Dermis microvascular lymphatic vessel endothelial cell (primary cell): Measurements from ENCODE around the gene NR2C2. TPM values are rescaled to one million over a fixed set of nuclear protein-coding genes. Genes with fewer than 3 reads are reported as not detected.

Experiments
- DNase-seq, 2 donors: peaks; one replicate each; pipeline versions ENCODE4 v3.0.0 to v3.0.0-alpha.2; 2010; ENCODE audit warnings: low read depth in 2 of 2
- total RNA-seq: library from RNA; depleted of rRNA; stranded (reverse); fragments of >200 nt; gene quantifications from 2 replicates; pipeline ENCODE4 v1.2.1, GENCODE V29; 2014

NR2C2 gene
- total RNA-seq, 1 donor from 2014 or later, result 16.3 TPM

DNA sequence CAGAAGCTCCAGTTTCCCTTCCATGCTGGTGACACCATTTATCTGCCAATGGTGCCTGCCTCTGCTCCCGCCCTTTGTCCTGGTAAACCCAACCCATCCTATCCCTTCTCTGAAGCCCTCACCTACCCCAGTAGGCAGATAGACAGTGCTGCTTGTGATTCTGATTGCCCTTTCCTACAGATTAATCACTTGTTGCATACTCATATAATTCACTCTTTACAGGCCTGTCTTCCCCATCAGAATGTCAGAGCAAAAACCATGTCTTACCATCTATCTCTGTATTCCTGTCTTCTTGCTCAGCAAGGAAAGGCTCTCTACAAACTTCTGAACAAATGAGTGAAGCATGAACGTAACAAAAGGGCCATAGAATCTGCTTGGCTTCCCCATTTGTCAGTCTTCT lies 69.8 kb downstream of the NR2C2 start:
- no peak for DNase-seq

DNA sequence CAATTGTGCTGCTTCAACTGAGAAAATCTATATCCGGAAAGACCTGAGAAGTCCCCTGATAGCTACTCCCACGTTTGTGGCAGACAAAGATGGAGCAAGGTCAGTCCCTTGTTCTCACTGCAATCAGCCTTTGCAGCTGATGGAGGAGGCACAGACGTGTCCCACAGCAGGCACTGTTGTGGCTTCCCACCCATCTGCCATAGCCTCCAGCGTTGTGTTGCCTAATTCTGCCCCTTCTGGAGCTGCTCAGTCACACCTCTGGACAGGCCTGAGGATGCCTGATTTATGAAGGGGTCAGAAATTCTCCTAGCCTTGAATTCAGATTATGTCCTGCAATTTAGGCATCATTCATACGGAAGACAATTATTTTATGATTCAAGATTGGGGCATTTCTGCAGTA lies 75.9 kb downstream of the NR2C2 start:
- no peak for DNase-seq

GRCh38 chr3:15023719-15024118 lies 76.3 kb downstream of the NR2C2 start:
- DNase-seq, result no peak

DNA sequence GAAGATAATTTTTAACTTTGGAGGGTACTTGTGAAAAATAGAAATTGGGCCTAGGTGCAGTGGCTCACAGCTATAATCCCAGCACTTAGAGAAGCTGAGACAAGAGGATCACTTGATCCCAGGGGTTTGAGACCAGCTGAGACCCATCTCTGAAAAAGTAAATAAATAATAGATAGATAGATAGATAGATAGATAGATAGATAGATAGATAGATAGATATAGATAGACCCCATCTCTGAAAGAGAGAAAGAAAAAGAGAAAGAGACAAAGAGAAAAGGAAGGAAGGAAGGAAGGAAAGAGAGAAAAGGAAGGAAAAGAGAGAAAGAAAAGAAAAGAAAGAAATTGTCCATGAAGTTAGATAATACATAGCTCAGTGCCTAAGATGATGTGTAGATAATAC lies 82.2 kb downstream of the NR2C2 start:
- no peak for DNase-seq

DNA sequence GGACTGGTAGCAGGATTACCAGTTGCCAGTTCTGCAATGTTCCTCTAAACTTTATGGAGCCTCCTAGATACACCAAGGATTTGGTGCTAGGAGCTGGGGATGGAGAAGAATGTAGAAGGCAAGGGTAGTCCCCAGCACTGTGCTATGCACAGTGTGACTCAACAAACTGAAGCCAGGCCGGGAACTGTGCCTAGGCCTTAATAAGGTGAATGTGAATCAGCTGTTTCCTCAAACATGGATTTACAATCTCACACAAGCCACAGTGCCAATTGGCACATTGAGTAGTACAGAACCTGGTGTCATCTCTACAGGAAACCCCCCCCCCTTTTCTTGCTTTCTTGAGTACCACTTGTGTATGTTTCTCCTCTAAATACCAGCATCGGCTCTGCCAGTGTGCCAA lies 85.3 kb downstream of the NR2C2 start:
- no peak for DNase-seq

DNA sequence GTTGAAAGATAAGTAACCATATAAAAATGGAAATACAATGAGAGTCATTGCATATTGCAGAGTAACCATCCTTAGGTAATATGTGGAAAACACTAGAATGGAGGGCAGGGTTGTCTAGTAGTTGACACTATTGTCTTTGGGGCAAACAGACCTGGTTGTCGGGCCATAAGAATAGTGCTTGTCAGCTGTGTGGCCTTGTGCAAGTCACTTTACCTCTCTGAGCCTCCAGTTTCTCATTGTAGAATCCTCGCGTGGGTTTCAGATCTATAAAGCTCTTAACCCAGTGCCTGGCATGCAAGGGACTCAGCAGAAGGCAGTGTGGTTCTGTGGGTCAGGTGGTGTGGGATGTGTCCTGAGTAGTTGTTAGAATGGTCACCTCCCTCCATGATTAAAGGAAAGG lies 85.7 kb downstream of the NR2C2 start:
- no peak for DNase-seq

DNA sequence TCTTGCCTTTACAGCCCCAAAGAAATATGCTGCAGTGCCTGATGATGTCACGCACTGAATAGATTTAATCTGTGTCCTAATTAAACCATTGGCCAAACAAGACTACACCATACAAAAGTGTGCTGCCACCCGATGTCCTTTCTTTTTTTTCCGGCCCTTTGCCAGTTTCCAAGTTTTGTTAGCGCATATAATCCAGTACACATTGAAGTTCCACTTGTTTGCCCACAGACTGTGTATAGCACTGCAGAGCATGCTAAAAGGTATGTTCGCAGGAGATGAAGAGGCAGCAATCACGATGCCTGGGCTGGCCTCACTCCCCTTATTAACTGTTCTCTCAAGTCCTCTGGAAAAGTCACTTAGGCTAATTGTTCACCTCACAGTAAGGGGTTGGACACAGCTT lies 90.9 kb downstream of the NR2C2 start:
- DNase-seq, result no peak

DNA sequence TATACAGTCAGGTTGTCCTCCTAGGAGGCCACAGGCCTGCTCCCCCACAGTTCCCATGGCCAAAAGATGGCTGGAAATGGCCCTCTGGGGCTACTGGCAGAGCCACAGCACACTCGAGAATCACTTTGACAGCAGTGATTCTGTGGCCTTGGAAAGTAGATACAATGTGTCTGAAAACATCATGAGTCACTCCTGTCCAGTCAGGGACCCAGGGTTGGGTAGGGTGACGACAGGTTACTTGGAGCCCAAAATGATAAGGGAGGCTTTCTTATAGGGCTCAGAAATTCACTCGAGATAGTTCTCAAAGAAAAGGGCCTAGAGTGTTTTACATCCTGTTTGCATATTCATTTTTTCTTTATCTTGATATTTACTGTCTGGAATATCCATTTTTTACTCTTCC lies 93.5 kb downstream of the NR2C2 start:
- DNase-seq, result no peak

DNA sequence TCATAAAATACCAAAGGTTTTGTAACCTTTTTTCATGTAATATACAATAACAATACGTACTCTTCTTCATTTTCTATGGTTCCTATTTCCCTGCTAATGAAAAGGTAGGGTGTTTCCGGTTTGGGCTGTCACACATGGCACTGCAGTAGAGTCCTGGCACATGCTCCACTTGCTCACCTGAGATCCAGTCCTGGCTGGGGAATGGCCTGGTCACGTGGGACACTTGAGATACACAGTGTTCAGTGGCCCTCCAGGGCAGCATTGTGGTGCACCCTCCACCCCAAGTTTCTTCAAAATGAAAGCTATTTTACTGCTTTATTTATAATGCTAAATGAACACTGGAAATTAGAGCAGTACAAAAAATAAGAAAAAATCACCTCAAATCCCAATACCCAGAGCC lies 94.6 kb downstream of the NR2C2 start:
- no peak for DNase-seq

DNA sequence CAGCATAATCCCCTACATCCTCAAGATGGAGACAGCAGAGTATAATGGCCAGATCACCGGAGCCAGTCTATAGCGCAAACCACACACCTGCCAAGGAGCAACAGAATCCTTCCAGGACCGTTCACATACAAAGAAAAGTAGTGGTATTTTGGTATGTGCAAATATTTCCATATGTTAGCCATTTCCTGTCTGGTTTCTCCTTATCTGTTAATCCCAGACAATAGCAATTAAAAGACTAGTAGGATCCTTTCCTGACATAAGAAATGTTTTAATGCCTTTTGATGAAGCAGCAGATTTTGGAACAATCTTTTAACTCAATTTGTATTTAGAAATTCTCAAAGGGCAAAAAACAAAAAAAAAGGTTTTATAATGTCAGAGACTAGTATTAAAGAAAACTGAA lies 95.6 kb downstream of the NR2C2 start:
- DNase-seq, result peak in 1 of 2 donors; percentile 56

DNA sequence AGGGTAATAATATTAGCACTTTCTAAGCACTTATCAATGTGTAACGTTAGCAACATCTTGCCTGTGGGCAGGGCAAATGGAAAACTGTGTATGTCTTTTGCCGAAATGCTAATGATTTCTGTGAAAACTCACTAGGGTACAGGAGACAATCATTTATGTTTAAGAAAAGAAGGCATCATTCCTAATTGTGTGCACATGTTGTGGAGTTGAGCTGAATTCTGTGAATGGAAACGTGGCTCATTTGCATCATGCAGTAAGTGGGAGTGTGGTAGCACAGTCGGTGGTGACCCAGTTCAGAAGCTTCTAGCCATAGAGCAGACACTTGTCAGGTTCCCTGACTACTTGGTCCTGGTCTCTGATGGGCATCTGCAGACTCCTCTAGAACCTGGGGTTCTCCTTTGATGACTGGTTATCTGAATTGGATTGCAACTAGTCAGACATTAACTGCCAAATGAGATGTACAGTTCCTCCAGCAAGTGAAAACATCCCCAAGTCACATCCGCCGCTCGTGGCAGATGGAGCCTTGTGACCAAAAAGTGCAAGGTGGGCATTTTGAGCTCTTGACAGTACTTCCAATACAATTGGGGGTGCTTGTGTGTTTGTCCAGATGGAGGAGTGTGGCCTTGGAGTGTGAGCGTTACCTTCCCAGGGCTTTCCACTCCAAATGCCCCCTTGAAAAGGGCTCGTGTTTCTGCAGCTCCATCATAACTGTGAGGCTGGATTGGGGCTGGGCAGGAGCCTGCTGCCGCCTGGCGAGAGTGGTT lies 96.2 kb downstream of the NR2C2 start:
- DNase-seq, result no peak

DNA sequence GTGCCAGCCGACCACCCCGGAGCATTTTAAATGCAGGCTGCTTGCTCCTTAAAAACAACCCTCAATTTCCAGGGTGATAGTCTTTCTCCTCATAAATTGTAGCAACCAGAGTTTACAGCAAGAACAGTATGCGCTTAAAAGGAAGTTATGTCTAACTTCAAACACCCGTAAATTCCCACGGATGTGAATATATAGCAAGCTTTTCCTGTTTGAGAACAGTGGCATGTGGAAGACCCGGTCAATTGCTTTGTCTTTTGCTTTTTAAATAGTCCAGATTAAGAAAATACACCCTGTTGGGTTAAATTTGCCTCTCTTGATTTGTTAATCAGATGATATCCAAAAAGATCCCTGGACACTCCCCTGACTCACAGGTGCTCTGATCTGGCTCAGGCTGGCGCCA lies 96.9 kb downstream of the NR2C2 start:
- DNase-seq, result peak in 1 of 2 donors; percentile 70

GRCh38 chr3:15045667-15046066 lies 98.3 kb downstream of the NR2C2 start:
- no peak for DNase-seq

- no peak for DNase-seq
Observed at GRCh38 chr3:15049584-15049983, 102.2 kb downstream of the NR2C2 start.

DNA sequence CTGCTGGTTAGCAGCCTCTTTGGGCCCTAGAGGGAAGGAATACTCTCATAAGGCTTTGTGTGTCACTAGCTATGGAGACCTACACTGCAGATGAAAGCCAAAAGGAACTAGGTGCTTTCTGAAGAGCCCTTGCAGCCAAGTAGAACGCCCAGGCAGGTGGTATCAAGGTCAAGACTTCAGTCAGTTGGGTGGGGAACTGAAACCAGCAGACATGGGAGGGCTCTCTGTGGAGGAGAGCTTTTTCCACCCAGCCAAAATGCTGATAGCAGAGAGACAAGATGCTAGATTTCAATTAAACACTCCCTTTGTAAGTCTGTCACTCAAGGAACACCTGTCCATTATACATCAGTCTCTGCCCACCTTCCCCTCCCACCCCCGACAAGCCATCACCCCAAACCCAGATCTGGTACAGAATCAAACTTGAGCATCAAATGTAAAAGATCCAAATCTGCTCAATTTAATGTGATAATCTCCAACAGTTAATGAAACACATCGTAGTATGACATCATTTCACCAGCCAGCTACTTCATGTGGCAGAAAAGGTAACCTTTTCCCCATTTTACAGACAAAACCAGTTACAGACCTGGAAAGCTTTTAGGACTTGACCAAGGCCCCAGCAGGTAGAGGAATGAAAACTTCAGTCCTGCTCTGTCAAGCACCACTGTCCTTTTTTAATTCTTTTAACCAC lies 103.2 kb downstream of the NR2C2 start:
- DNase-seq, result no peak

- DNase-seq, result peak; percentile 25 to 59
Observed at GRCh38 chr3:15051531-15051930, 104.1 kb downstream of the NR2C2 start.

- no peak for DNase-seq
Observed at GRCh38 chr3:15052335-15053242, 105.2 kb downstream of the NR2C2 start.

GRCh38 chr3:15053541-15053940 lies 106.2 kb downstream of the NR2C2 start:
- DNase-seq, result no peak

DNA sequence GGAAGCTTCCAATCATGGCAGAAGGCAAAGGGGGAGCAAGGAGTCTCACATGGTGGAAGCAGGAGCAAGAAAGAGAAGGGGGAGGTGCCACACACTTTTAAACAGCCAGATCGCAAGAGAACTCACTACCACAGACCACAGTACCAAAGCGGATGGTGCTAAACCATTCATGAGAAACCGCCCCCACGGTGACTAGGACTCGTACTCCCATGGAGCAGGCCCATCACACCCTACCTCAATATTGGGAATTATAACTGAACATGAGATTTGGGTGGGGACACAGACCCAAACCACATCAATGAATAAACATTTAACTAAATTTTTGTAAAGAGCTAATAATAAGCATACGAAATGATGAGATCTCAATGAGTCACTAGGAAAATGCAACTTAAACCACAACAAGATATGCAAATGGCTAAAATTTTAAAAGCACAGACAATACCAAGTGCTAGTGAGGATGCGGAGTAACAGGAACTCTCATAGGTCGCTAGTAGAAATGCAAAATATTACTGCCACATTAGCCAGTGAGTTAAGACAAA lies 107.7 kb downstream of the NR2C2 start:
- no peak for DNase-seq

DNA sequence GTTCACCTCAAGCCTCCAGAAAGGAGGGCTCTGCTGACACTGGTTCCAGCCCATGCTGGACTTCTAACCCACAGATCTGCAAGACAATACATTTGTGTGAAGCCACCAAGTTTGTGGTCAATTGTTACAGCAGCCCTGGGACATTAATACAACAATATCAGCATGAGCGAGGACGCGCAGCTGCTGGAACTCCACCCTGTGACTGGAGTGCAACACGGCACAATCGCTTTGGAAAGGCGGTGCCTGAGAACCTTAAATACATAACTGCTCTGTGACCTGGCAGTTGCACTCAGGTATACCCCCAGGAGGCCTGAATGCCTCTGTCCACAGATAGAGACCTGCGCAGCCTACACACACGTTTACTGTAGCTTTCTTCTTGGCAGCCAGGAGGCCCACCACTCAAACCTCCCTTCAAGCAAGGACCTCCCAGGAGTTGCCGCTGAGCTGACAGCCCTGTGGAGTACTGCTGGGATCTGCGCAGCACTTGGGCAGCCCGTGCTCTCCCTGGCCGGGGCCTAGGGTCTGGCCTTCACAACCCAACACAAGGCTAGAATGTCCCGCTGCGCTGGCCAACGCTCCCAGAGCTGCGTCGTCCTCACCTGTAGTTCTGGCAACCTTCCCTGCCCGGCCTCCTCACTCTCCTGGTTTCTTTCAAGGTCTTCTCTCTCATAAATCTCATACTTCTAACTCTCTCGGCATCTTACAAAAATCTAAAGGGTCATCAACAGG lies 109.5 kb downstream of the NR2C2 start:
- no peak for DNase-seq

DNA sequence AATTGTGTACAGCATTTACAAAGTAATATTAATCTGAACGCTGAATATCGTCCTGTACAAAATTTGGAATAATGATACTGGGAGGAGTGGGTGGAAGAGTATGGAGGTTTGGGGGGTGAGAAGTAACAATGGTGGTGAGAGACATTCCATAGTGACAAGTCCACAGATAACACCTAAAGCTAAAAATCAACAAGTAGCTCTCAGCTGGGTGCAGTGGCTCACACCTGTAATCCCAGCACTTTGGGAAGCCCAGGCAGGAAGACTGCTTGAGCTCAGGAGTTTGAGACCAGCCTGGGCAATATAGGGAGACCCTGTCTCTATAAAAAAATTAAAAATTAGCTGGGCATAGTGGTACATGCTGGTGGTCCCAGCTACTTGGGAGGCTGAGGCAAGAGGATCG lies 112.6 kb downstream of the NR2C2 start:
- DNase-seq, result no peak
